Raji (cell line): Measurements from ENCODE around the gene LSM4.

Source experiments
- POLR2A ChIP-seq: IDR thresholded peaks from 2 replicates; pipeline ENCODE4 v1.6.1; 2011; ENCODE audit warnings: low read depth, low read length, control low read depth; ENCODE audit not compliant: insufficient read depth

Gene LSM4

GRCh38 chr19:18344582-18344950, 21.7 kb upstream of the LSM4 start:
- no peak for TF ChIP-seq POLR2A

- TF ChIP-seq POLR2A = no peak
Observed at GRCh38 chr19:18342090-18342632, 19.3 kb upstream of the LSM4 start.

GRCh38 chr19:18340990-18341868, 18.4 kb upstream of the LSM4 start:
- TF ChIP-seq POLR2A = no peak

- peak; percentile 77 for TF ChIP-seq POLR2A
Observed at GRCh38 chr19:18340190-18340989, 17.5 kb upstream of the LSM4 start, which contains the start of gene PGPEP1. TSS of gene PGPEP1 (plus strand) at chr19:18340598. CDS start at chr19:18340682, 84 bp downstream.

- TF ChIP-seq POLR2A = no peak
Observed at GRCh38 chr19:18339723-18340122, 16.8 kb upstream of the LSM4 start.

- no peak for TF ChIP-seq POLR2A
Observed at GRCh38 chr19:18338541-18338940, 15.7 kb upstream of the LSM4 start.

GRCh38 chr19:18336121-18336520, 13.2 kb upstream of the LSM4 start:
- no peak for TF ChIP-seq POLR2A

- TF ChIP-seq POLR2A = no peak
Observed at GRCh38 chr19:18333680-18334079, 10.8 kb upstream of the LSM4 start.

GRCh38 chr19:18332917-18333530, 10.1 kb upstream of the LSM4 start:
- TF ChIP-seq POLR2A = no peak

- TF ChIP-seq POLR2A = no peak
Observed at GRCh38 chr19:18330868-18331267, 8.0 kb upstream of the LSM4 start.

- TF ChIP-seq POLR2A = no peak
Observed at GRCh38 chr19:18329035-18329376, 6.1 kb upstream of the LSM4 start.

GRCh38 chr19:18328340-18329034, 5.6 kb upstream of the LSM4 start:
- TF ChIP-seq POLR2A = peak; percentile 59

GRCh38 chr19:18326772-18327171, 3.9 kb upstream of the LSM4 start:
- TF ChIP-seq POLR2A = no peak

GRCh38 chr19:18322318-18322758, 538 bp downstream of the LSM4 start:
- TF ChIP-seq POLR2A = no peak

- TF ChIP-seq POLR2A = no peak
Observed at GRCh38 chr19:18321734-18322102, 1.2 kb downstream of the LSM4 start.
